ENCODE data around the gene ALG10B. TPM values are rescaled to one million over a fixed set of nuclear protein-coding genes. Genes with fewer than 3 reads are reported as not detected.
"Not testable (repeated sequence)": the region's sequence is repeated elsewhere in the genome, so short reads cannot be mapped to it uniquely, and the experiment has no call there.

ALG10B gene
- total and polyA plus RNA-seq, 9 donors, result 2.2 to 11.8 (median 6.3) TPM

DNA sequence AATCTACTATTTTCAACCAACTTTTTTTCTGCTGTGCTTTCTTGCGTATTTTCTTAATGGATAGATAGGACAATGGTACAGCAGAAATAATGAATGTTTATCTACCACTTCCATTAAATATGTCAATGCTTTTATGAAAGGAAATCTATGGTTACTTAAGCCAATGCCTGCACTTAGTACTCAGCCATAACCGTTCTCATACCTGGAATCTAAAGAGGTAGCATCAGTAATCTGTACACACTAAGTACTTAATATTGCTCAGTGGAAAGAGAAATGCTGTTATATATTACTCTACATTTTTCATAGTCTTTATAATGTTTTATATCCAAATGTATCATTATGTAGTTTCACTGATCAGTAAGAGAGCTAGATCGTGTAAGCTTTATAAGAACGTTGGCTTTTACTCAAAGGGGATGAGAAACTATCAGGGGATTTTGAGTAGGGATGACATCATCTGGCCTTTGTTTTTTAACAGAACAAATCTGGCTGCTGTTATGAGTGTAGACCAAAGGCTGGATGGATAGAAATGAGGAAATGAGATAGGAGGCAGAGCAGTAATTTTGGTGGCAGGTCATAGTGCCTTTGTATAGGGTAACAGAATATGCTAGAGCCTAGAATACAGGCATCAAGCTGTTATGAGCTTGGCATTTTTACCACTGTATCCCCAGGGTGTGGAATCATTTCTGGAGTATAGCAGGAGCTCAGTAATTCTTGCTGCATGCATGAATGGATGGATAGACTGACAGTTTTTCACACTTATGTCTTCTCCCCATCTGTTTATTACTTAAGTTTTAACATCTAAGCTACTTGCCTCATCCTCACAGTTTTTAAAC, 34.0 kb downstream of the ALG10B start:
- no peak for DNase-seq
- intact Hi-C loops (cut with DNase I), result no loop called here
- TF ChIP-seq, protein P1, sequence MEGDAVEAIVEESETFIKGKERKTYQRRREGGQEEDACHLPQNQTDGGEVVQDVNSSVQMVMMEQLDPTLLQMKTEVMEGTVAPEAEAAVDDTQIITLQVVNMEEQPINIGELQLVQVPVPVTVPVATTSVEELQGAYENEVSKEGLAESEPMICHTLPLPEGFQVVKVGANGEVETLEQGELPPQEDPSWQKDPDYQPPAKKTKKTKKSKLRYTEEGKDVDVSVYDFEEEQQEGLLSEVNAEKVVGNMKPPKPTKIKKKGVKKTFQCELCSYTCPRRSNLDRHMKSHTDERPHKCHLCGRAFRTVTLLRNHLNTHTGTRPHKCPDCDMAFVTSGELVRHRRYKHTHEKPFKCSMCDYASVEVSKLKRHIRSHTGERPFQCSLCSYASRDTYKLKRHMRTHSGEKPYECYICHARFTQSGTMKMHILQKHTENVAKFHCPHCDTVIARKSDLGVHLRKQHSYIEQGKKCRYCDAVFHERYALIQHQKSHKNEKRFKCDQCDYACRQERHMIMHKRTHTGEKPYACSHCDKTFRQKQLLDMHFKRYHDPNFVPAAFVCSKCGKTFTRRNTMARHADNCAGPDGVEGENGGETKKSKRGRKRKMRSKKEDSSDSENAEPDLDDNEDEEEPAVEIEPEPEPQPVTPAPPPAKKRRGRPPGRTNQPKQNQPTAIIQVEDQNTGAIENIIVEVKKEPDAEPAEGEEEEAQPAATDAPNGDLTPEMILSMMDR (IDR thresholded peaks at IDR 0.05), result no peak
- no peak for TF ChIP-seq EP300 (IDR thresholded peaks at IDR 0.05)
- no peak for TF ChIP-seq POLR2A (IDR thresholded peaks at IDR 0.05)

GRCh38 chr12:38351175-38351508, 34.6 kb downstream of the ALG10B start:
- H3K9me3 ChIP-seq; H3K27me3 ChIP-seq; H3K4me1 ChIP-seq (ENCODE audit: insufficient read depth); DNase-seq; H3K4me3 ChIP-seq; intact Hi-C loops (cut with DNase I); H3K36me3 ChIP-seq; H3K27ac ChIP-seq: not testable (repeated sequence)
- 3 to 28% (median 16%) methylated on average over 1 of the region's 1 CpG for WGBS, 3 donors

More for the DNA sequence above, 34.0 kb downstream of the ALG10B start:
- no peak overlapping the region for H3K4me3 ChIP-seq
- no peak overlapping the region for H3K27ac ChIP-seq
- no peaks in the 10 kb centered on the region for H3K36me3 ChIP-seq
- 62 to 71% (median 71%) methylated on average over 4 of the region's 4 CpGs for WGBS, 3 donors
- H3K4me1 ChIP-seq (ENCODE audit: insufficient read depth), result no peaks in the 10 kb centered on the region
- H3K27me3 ChIP-seq, result no peaks in the 10 kb centered on the region
- no peaks in the 10 kb centered on the region for H3K9me3 ChIP-seq

DNA sequence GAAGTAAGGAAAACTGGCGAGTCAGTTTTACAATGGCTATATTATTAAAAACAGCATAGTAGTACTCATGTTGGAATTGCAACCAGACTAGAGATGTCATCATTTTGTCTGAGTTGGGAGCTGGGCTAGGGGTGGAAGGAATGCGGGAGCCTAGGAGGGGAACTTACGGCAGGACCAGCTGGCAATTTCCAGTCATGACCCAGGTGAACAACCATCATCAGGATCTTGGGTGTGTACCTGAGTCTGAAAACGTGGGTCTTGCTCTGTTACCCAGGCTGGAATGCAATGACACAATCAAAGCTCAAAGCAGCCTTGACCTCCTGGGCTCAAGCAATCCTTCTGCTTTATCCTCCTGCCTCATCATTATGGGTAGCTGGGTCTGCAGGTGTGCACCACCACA, 50.9 kb downstream of the ALG10B start:
- 68 to 78% (median 71%) methylated on average over 4 of the region's 4 CpGs for WGBS, 3 donors
- no peak overlapping the region for H3K27ac ChIP-seq
- H3K36me3 ChIP-seq, result no peaks in the 10 kb centered on the region
- H3K27me3 ChIP-seq, result no peaks in the 10 kb centered on the region
- H3K9me3 ChIP-seq, result no peaks in the 10 kb centered on the region
- no peaks in the 10 kb centered on the region for H3K4me1 ChIP-seq (ENCODE audit: insufficient read depth)
- no peak for TF ChIP-seq POLR2A (IDR thresholded peaks at IDR 0.05)
- TF ChIP-seq, protein P1 (IDR thresholded peaks at IDR 0.05), result no peak
- no peak for TF ChIP-seq EP300 (IDR thresholded peaks at IDR 0.05)
- intact Hi-C loops (cut with DNase I), result no loop called here
- DNase-seq, result no peak
- no peak overlapping the region for H3K4me3 ChIP-seq

GRCh38 chr12:38370311-38370710, 53.7 kb downstream of the ALG10B start:
- Histone ChIP-seq H3K27ac (no peak overlapping the region), H3K4me3 (no peak overlapping the region), H3K4me1 (ENCODE audit: insufficient read depth) (no peaks in the 10 kb centered on the region), H3K9me3 (no peaks in the 10 kb centered on the region), H3K27me3 (no peaks in the 10 kb centered on the region), H3K36me3 (no peaks in the 10 kb centered on the region)
- whole genome bisulfite sequencing, 3 donors, result 68 to 87% (median 85%) methylated on average over 4 of the region's 4 CpGs
- DNase-seq, result no peak
- TF ChIP-seq POLR2A (IDR thresholded peaks at IDR 0.05) (no peak), EP300 (IDR thresholded peaks at IDR 0.05) (no peak)
- TF ChIP-seq, protein P1 (IDR thresholded peaks at IDR 0.05), result no peak
- intact Hi-C loops (cut with DNase I), result no loop called here

- DNase-seq, result no peak
- Histone ChIP-seq H3K27ac (no peak overlapping the region), H3K4me1 (ENCODE audit: insufficient read depth) (no peaks in the 10 kb centered on the region), H3K36me3 (no peaks in the 10 kb centered on the region), H3K27me3 (no peaks in the 10 kb centered on the region), H3K9me3 (no peaks in the 10 kb centered on the region), H3K4me3 (no peak overlapping the region)
- intact Hi-C loops (cut with DNase I), result no loop called here
- WGBS, 3 donors, result 55 to 66% (median 64%) methylated on average over 2 of the region's 2 CpGs
- no peak for TF ChIP-seq POLR2A (IDR thresholded peaks at IDR 0.05)
- TF ChIP-seq EP300 (IDR thresholded peaks at IDR 0.05), result no peak
- TF ChIP-seq, protein P1 (IDR thresholded peaks at IDR 0.05), result no peak
Observed at GRCh38 chr12:38373784-38374183, 57.2 kb downstream of the ALG10B start.

Data from ovary (tissue), 9 donors.